ENCODE results near the gene AUTS2.

AUTS2 gene

GRCh38 chr7:69912141-69912540 lies 313.9 kb downstream of the AUTS2 start:
- no peak for DNase-seq

- no peak for DNase-seq
Measured at GRCh38 chr7:69912846-69913245, 314.6 kb downstream of the AUTS2 start.

- no peak for DNase-seq
Measured at GRCh38 chr7:69919426-69920111, 321.3 kb downstream of the AUTS2 start.

DNA sequence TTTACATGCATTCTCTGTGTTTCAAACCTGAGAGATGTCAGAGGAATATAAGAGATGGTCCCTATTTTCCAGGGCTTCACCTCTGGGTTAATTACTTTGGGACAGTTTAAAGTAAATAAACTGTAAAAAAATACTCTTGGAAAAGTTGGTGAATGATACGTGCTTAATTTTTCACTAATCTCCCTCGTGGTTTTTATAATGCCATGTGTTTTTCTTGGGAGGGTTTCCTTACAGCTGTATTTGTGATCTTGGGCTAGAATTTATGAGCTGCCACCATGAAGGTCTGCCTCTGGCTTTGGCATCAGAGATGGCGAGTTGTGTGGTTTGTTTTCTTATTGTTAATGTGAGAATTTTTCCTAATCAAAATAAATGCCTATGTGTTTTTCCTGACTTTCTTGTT lies 322.5 kb downstream of the AUTS2 start:
- DNase-seq = no peak

GRCh38 chr7:69922026-69922803 lies 323.9 kb downstream of the AUTS2 start:
- DNase-seq = no peak

- DNase-seq = no peak
Measured at GRCh38 chr7:69927461-69927860, 329.2 kb downstream of the AUTS2 start.

- DNase-seq = no peak
Measured at GRCh38 chr7:69928621-69929020, 330.3 kb downstream of the AUTS2 start.

GRCh38 chr7:69929622-69930021 lies 331.3 kb downstream of the AUTS2 start:
- no peak for DNase-seq

GRCh38 chr7:69932034-69932628 lies 333.9 kb downstream of the AUTS2 start:
- no peak for DNase-seq

GRCh38 chr7:69934144-69934903 lies 336.0 kb downstream of the AUTS2 start:
- DNase-seq = peak; percentile 86

DNA sequence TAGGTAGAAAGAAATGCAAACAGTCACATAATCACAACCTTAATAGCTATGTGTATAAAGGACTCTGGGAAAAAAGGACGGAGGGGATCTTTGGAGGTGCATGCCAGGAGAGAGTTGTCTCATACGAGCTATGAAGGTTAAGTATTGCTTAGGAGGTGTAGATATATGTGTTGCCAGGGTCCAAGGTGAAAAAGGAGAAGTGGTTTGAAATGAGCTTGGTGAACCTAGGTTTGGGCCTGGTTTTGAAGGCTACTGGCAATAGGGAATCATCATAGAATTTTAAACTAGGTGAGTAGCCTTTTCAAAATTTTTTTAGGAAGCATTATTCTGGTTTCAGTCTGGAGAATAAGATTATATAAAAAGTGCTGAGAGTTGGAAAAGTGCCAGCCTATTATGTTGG lies 336.8 kb downstream of the AUTS2 start:
- no peak for DNase-seq

- no peak for DNase-seq
Measured at GRCh38 chr7:69937097-69937496, 338.8 kb downstream of the AUTS2 start.

DNA sequence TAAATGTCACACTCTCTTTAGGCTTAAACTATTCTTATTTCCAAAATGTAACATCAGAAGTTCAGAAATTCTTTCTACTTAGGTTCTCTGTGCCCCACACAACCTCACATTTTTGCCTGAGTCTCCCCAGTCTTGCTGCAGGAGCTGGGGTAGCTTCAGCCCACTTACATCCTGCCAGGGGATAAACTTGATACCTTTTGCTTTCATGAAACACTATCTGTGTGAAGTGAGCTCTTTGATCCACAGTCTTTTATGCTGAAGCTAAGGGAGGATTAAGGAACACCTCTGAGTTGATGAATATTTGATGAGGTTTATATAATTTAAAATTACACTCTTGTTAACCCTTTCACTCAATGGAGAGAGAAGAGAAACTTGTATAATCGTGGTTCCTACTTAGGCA lies 341.0 kb downstream of the AUTS2 start:
- DNase-seq = no peak

DNA sequence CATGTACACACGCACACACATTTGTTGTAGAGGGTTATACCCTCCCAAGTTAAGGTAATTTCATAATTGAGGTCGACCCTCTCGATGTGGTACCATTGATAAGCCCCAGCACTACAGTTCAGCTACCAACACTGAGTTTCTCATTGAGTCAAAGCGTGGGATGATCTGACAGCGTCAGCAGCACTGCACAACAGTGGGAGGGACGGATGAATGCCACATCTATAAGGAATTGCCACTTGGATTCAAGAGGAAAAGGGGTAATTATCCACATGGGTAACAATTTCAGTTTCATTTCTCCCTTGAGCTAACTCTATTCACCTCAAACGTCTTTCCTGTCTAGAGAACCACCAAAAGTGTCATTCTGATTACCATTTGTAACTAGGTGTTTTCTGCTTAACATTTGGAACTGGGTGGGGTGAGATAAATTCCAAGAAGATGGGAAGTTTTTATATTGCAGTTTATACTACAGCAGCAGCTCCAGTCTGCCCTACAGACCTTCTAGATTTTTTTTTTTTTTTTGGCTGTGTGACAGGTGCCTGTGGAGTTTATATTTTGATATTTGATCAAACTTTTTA lies 342.9 kb downstream of the AUTS2 start:
- no peak for DNase-seq

DNA sequence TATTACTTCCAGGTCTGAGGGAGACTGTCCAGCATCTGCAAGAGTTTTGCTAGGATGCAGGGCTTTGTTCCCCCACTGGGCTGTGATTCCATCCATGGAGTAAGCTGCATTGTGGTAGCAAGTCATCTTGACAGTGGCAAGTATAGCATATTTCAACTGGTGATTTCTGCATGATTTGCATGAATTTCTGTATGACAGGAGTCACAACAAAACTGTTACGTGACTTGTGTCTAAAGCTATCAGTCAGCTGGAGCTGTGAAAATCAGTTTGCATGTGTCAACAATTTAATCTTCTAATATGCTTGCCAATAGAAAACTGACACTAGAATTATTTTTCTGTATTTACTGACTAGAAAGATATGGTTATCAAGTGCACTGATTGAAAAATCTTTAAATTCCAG lies 344.3 kb downstream of the AUTS2 start:
- no peak for DNase-seq

DNA sequence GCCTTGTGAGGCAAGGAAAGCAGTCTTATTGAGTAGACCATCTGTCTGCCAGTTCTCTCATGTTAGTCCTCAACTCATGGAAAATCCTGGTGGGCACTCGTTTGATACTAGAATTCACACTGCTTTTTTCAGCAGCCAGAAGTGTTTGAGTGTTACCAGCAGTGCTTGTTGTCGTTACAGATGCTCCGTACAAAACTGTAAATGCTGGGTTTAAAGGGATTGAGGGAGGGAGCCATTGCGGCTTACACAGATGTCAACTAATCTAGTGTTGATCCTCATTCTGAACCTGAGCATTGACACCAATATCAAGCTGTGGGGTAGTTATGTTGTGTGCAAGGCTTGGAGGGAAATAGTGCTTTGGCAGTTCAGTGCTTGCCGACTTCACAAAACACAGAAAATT lies 348.6 kb downstream of the AUTS2 start:
- no peak for DNase-seq

GRCh38 chr7:69947998-69948397 lies 349.7 kb downstream of the AUTS2 start:
- DNase-seq = no peak

DNA sequence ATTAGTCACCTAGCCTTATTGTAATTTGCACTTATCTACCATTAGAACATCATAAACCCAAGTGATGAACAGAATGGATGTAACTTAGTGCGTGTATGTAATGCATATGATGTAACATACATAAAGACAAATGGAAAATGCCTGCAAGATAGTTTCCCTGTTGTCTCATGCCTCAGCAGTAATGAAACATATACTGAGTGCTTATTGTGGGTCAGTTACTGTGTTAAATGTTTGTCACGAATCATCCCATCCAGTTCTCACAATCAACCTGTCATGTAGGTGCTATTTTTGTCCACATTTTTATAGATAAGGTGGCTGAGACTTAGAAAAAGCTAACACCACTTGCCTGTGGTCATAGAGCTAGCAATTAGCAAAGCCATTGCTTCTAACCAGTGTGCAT lies 350.8 kb downstream of the AUTS2 start:
- no peak for DNase-seq

GRCh38 chr7:69951458-69951857 lies 353.2 kb downstream of the AUTS2 start:
- DNase-seq = no peak

- DNase-seq = no peak
Measured at GRCh38 chr7:69953136-69954067, 355.1 kb downstream of the AUTS2 start.

DNA sequence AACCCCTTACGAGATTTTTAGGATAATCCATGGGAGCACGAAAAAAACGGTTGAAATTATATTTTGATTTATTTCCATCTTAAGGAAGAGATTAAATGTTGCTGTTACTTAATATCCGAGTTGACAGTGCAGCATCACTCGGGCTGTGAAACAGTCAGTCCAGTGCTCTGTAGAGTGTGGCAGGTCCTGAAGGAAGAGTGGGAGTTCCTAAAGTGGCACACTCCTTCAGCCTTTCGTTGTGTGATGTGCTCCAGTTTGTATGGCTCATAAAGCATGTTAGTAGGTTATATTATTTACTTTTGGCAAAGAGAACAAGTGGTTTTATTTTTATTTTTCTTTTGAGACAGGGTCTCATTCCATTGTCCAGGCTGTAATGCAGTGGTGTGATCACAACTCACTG lies 358.3 kb downstream of the AUTS2 start:
- no peak for DNase-seq

- no peak for DNase-seq
Measured at GRCh38 chr7:69957661-69958060, 359.4 kb downstream of the AUTS2 start.
